SU-DHL-6 (cell line): ENCODE results near the gene IDH2.

ENCODE experiments used
- CTCF ChIP-seq: fragments of 200-600 bp; sonication (generic); IDR thresholded peaks from one replicate; pipeline ENCODE4 v1.5.1; 2017; ENCODE audit warnings: antibody characterized with exemption, mild to moderate bottlenecking, low read length, moderate library complexity; ENCODE audit not compliant: insufficient read depth, poor library complexity, severe bottlenecking
- EZH2phosphoT487 ChIP-seq: fragments of 200-600 bp; sonication (generic), shearing (Covaris generic); conservative IDR thresholded peaks from 2 replicates; pipeline ENCODE4 v1.6.1; 2018; ENCODE audit warnings: mild to moderate bottlenecking, antibody characterized with exemption, low read length, moderate library complexity, mixed read lengths

- no peak for TF ChIP-seq CTCF
- no peak for TF ChIP-seq EZH2phosphoT487
Measured at GRCh38 chr15:90037961-90038631, 64.2 kb downstream of the IDH2 start.
